IMR-90 (cell line): ENCODE measurements around the gene XPO6. TPM values are rescaled to one million over a fixed set of nuclear protein-coding genes. Genes with fewer than 3 reads are reported as not detected.
A peak's percentile ranks its signal among the peaks of the same experiment; 100 is the strongest.

ENCODE experiments used
- ATAC-seq: fragments of 200-7000 bp; cut with Tn5 transposase; 2 replicates; pipeline ENCODE4 v1.9.1; 2020; ENCODE audit warnings: low read depth, mild to moderate bottlenecking, moderate library complexity
- BruUV-seq: library from RNA; stranded (reverse); fragments of 400-500 nt; replicated peaks from 2 replicates; lab custom pipeline; 2021; lab: Mats Ljungman, UMichigan
- CTCF ChIA-PET: fragments of 300-600 bp; formaldehyde crosslinking; extraction: SDS; loops from one replicate; lab custom pipeline; 2021; ENCODE audit warnings: antibody characterized with exemption; lab: Yijun Ruan, JAX
- POLR2A ChIA-PET: fragments of 300-600 bp; sonication (Branson Sonifier 250); formaldehyde crosslinking; loops from one replicate; lab custom pipeline; 2022; ENCODE audit warnings: antibody characterized with exemption; ENCODE audit not compliant: unreplicated experiment; lab: Charles Lee
- DNase-seq: peaks from one replicate; pipeline ENCODE4 v3.0.0; 2013
- H2AFZ ChIP-seq: replicated peaks from 2 replicates; pipeline ENCODE3; 2013; ENCODE audit warnings: low read length, mild to moderate bottlenecking; ENCODE audit not compliant: poor library complexity
- H2AK5ac ChIP-seq: 2 replicates; pipeline ENCODE4 v1.6.1; 2013; ENCODE audit warnings: low read depth, low read length, inconsistent platforms
- H2AK9ac ChIP-seq: replicated peaks from 2 replicates; pipeline ENCODE3; 2013; ENCODE audit warnings: mild to moderate bottlenecking, low read depth, low read length, moderate library complexity; ENCODE audit not compliant: poor library complexity
- H2BK120ac ChIP-seq: 2 replicates; pipeline ENCODE4 v1.6.1; 2013; ENCODE audit warnings: low read depth, low read length, inconsistent platforms
- H2BK15ac ChIP-seq: 3 replicates; pipeline ENCODE4 v1.6.1; 2013; ENCODE audit warnings: low read depth, low read length, inconsistent platforms
- H2BK20ac ChIP-seq: 2 replicates; pipeline ENCODE4 v1.6.1; 2013; ENCODE audit warnings: low read depth, mild to moderate bottlenecking, inconsistent platforms, low read length, moderate library complexity
- H2BK5ac ChIP-seq: 2 replicates; pipeline ENCODE4 v1.6.1; 2013; ENCODE audit warnings: mild to moderate bottlenecking, low read depth, low read length, inconsistent platforms; ENCODE audit not compliant: poor library complexity, severe bottlenecking
- H3K14ac ChIP-seq: replicated peaks from 2 replicates; pipeline ENCODE4 v1.6.1; 2013; ENCODE audit warnings: low read depth, low read length, inconsistent platforms
- H3K18ac ChIP-seq: 2 replicates; pipeline ENCODE4 v1.6.1; 2013; ENCODE audit warnings: low read depth, low read length, control low read depth
- H3K23ac ChIP-seq: 2 replicates; pipeline ENCODE4 v1.6.1; 2013; ENCODE audit warnings: low read depth, low read length, inconsistent platforms
- H3K27ac ChIP-seq: 2 replicates; pipeline ENCODE4 v1.5.1; 2013; ENCODE audit warnings: mild to moderate bottlenecking, control low read depth, low read length; ENCODE audit not compliant: insufficient read depth
- H3K27me3 ChIP-seq: 2 replicates; pipeline ENCODE4 v1.6.1; 2013; ENCODE audit warnings: low read length; ENCODE audit not compliant: control insufficient read depth, insufficient read depth
- H3K36me3 ChIP-seq: 2 replicates; pipeline ENCODE4 v1.6.1; 2013; ENCODE audit warnings: low read length, mixed read lengths; ENCODE audit not compliant: control insufficient read depth, insufficient read depth
- H3K4ac ChIP-seq: 2 replicates; pipeline ENCODE4 v1.6.1; 2013; ENCODE audit warnings: low read depth, low read length, inconsistent platforms
- H3K4me1 ChIP-seq: 2 replicates; pipeline ENCODE4 v1.6.1; 2013; ENCODE audit warnings: low read length, mixed read lengths; ENCODE audit not compliant: control insufficient read depth, insufficient read depth
- H3K4me2 ChIP-seq: 2 replicates; pipeline ENCODE4 v1.6.1; 2013; ENCODE audit warnings: low read depth, mild to moderate bottlenecking, control low read depth, low read length, moderate library complexity
- H3K4me3 ChIP-seq: 2 replicates; pipeline ENCODE4 v1.5.1; 2013; ENCODE audit warnings: low read depth, mild to moderate bottlenecking, control low read depth, low read length, moderate library complexity; ENCODE audit not compliant: insufficient read depth
- H3K56ac ChIP-seq: 2 replicates; pipeline ENCODE4 v1.6.1; 2013; ENCODE audit warnings: low read length, inconsistent platforms; ENCODE audit not compliant: insufficient read depth; ENCODE audit errors: extremely low read depth
- H3K79me1 ChIP-seq, 2 experiments: 2 replicates each; pipeline ENCODE4 v1.6.1; 2013; ENCODE audit warnings: low read length in 2 of 2, inconsistent platforms in 1 of 2, low read depth in 1 of 2
- H3K9ac ChIP-seq: 2 replicates; pipeline ENCODE4 v1.6.1; 2013; ENCODE audit warnings: low read depth, low read length, control low read depth
- H3K9me1 ChIP-seq: 2 replicates; pipeline ENCODE4 v1.6.1; 2013; ENCODE audit warnings: low read length, inconsistent platforms; ENCODE audit not compliant: insufficient read depth
- H3K9me3 ChIP-seq: 2 replicates; pipeline ENCODE4 v1.6.1; 2013; ENCODE audit warnings: low read length; ENCODE audit not compliant: control insufficient read depth, insufficient read depth
- H4K20me1 ChIP-seq: 2 replicates; pipeline ENCODE4 v1.6.1; 2013; ENCODE audit warnings: low read length, inconsistent platforms; ENCODE audit not compliant: insufficient read depth
- H4K5ac ChIP-seq: 2 replicates; pipeline ENCODE4 v1.6.1; 2013; ENCODE audit warnings: mild to moderate bottlenecking, low read depth, low read length, control low read depth
- H4K8ac ChIP-seq, 2 experiments: 2 replicates each; pipeline ENCODE4 v1.6.1; 2013; ENCODE audit warnings: low read depth in 2 of 2, low read length in 2 of 2, control low read depth in 1 of 2, inconsistent platforms in 1 of 2
- H4K91ac ChIP-seq: 2 replicates; pipeline ENCODE4 v1.6.1; 2013; ENCODE audit warnings: low read depth, low read length, inconsistent platforms; ENCODE audit not compliant: insufficient read depth
- MAFK ChIP-seq: IDR thresholded peaks from 2 replicates; pipeline ENCODE4 v1.6.1; 2012; ENCODE audit warnings: low read depth, low read length, improper control_type of control experiment
- MXI1 ChIP-seq: IDR thresholded peaks from 2 replicates; pipeline ENCODE4 v1.6.1; 2012; ENCODE audit warnings: low read depth, mild to moderate bottlenecking, low read length, moderate library complexity, borderline replicate concordance
- WGBS, 2 experiments: methylation state at CpG; one replicate each; pipeline versions ENCODE4 v1.1.5 to v1.1.7; 2013; ENCODE audit warnings: missing lambda C conversion rate in 2 of 2; ENCODE audit not compliant: insufficient read length in 1 of 2; ENCODE audit errors: extremely low coverage in 2 of 2; 5-methylcytosine and 5-hydroxymethylcytosine counted together
- dilution Hi-C: fragments of 300-500 bp; cut with HindIII; formaldehyde crosslinking; loops from one replicate; pipeline ENCODE4 v1.14.3; 2018; ENCODE audit warnings: low sequenced_read_pairs; ENCODE audit not compliant: unreplicated experiment
- in situ Hi-C: fragments of 300-500 bp; cut with MboI; formaldehyde crosslinking; loops from 3 replicates; pipeline ENCODE4 v1.14.3; 2019; ENCODE audit warnings: low sequenced_read_pairs, inconsistent platforms, mixed read lengths
- intact Hi-C: fragments of 100-400 bp; cut with micrococcal nuclease; formaldehyde crosslinking; loops from 2 replicates; pipeline ENCODE4 v1.10.0; 2022
- polyA plus RNA-seq, 3 experiments: library from polyadenylated mRNA; depleted of rRNA; stranded (reverse); fragments of >200 nt; gene quantifications; 2 replicates each; pipeline ENCODE4 v1.2.3, GENCODE V29; 2012; ENCODE audit warnings: low replicate concordance in 1 of 3
- total RNA-seq: library from RNA; depleted of rRNA; stranded (reverse); fragments of >200 nt; gene quantifications from 2 replicates; pipeline ENCODE4 v1.2.3, GENCODE V29; 2012

XPO6 gene
- total and polyA plus RNA-seq, 2 of the 4 experiments (the other 2 are of a cell fraction) = 108 to 184 TPM

DNA sequence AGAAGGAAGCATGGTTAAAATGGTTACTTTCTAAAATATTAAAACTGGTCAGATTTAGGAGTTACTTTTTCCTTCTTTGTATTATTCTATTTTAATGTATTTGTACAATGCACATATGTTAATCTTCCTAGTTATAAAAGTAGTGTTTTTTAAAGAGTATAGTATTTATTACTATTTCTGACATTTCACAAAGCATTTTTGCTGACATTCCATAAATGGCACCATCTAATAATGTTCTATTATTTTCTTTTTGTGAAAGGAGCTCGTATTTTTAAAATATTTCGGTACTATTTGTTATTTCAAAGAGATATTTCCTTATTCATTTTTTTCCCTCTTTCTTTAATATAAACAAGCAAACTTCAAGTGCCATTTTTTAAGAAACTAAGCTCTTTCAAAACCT, 100.8 kb downstream of the XPO6 start:
- H3K14ac ChIP-seq = no peak overlapping the region
- DNase-seq = no peak
- intact Hi-C loops = loop anchor here (5.0 kb wide), 1 partner anchor 101 kb away; the partner anchor contains the start of gene XPO6
- no peak overlapping the region for H3K4me2 ChIP-seq
- no peak overlapping the region for H4K8ac ChIP-seq
- no peak overlapping the region for H3K4me3 ChIP-seq
- H2BK5ac ChIP-seq = no peak overlapping the region
- peaks cover 52 to 70% of the 10 kb centered on the region in 2 experiments for H3K79me1 ChIP-seq
- no peak overlapping the region for H3K4ac ChIP-seq
- no peak overlapping the region for H2BK120ac ChIP-seq
- TF ChIP-seq MXI1 (no peak), MAFK (peak; percentile 47; the same call in 1 of the 2 replicates)
- peaks cover 15% of the 10 kb centered on the region for H3K9me1 ChIP-seq
- no peak overlapping the region for H3K27ac ChIP-seq
- H2AK9ac ChIP-seq = no peak overlapping the region
- POLR2A ChIA-PET = interaction anchor here (0.6 kb wide), 1 partner anchor 71 kb away, joined by 3 read pairs; no protein-coding TSS in a partner anchor
- peaks cover 19% of the 10 kb centered on the region for H4K20me1 ChIP-seq
- no peaks in the 10 kb centered on the region for H3K27me3 ChIP-seq
- no peak overlapping the region for H4K91ac ChIP-seq
- peaks cover 10% of the 10 kb centered on the region for H3K4me1 ChIP-seq
- CTCF ChIA-PET = no interaction called here
- WGBS, 2 experiments = no CpG with 5 or more reads among the region's 2 CpGs
- H2AK5ac ChIP-seq = no peak overlapping the region
- no peak overlapping the region for H2BK20ac ChIP-seq
- H2AFZ ChIP-seq = no peak overlapping the region
- no peak overlapping the region for H3K23ac ChIP-seq
- no peak overlapping the region for H3K56ac ChIP-seq
- dilution Hi-C loops = no loop called here
- no peak overlapping the region for H3K9ac ChIP-seq
- no TSS peak for BruUV-seq
- H3K9me3 ChIP-seq = no peaks in the 10 kb centered on the region
- in situ Hi-C loops = no loop called here
- no peak overlapping the region for H4K5ac ChIP-seq
- H2BK15ac ChIP-seq = no peak overlapping the region
- H3K36me3 ChIP-seq = peaks cover 68% of the 10 kb centered on the region
- no peak overlapping the region for H3K18ac ChIP-seq
- no peak for ATAC-seq
